CMK (cell line): Measurements from ENCODE around the gene PCYT1A.
"Not testable (repeated sequence)": the region's sequence is repeated elsewhere in the genome, so short reads cannot be mapped to it uniquely, and the experiment has no call there.

Source experiments
- DNase-seq: peaks from one replicate; pipeline ENCODE4 v3.0.0-alpha.2; 2010; ENCODE audit warnings: low read depth

The PCYT1A gene

DNA sequence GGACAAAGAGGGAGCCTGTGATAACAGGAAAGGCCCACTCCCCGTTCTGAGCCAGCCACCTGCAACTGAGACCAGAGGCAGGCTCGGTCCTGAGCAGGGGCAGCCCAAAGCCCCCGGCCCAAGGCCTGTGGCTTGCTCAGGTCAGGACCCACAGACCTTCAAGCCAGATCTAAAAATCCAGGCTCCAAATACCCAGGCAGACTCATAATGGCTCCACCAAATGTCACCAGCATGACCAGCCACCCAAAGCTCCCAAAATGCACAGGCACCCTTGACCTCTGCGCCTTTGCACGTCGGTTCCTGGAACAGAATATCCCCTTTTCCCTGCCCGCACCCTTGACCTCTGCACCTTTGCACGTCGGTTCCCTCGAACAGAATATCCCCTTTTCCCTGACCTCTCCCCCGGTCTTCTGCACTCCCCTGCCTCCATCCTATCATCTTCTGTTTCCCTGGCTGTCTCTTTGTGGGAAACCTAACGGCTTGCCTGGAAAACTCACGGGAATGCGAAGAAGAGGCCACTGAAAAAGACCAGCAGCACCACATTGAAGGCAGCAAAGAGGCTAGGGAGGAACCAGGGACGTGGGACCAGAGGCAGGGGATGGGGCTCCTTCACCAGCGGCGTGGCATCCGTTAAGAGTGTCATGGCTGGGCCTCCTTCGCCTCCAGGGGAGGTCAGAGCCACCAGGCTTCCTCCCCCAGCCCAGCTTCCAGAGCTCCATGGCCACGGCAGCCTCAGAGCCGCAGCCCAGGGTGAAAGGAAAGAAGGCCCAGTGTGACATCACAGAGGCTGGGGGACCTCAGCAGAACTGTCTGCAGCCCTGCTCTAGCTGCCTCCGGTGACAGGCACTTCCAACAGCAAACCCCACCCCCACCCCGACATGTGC is 76.6 kb downstream of the PCYT1A start, which contains the start of gene ZDHHC19:
ZDHHC19 (minus strand) TSS at position 728 of the 884 bp plus-strand sequence; CDS start at position 643, 85 bp downstream.
- no peak for DNase-seq

GRCh38 chr3:196209944-196210672 is 77.4 kb downstream of the PCYT1A start:
- DNase-seq: not testable (repeated sequence)

- DNase-seq: no peak
Observed at GRCh38 chr3:196208942-196209695, 78.4 kb downstream of the PCYT1A start.

DNA sequence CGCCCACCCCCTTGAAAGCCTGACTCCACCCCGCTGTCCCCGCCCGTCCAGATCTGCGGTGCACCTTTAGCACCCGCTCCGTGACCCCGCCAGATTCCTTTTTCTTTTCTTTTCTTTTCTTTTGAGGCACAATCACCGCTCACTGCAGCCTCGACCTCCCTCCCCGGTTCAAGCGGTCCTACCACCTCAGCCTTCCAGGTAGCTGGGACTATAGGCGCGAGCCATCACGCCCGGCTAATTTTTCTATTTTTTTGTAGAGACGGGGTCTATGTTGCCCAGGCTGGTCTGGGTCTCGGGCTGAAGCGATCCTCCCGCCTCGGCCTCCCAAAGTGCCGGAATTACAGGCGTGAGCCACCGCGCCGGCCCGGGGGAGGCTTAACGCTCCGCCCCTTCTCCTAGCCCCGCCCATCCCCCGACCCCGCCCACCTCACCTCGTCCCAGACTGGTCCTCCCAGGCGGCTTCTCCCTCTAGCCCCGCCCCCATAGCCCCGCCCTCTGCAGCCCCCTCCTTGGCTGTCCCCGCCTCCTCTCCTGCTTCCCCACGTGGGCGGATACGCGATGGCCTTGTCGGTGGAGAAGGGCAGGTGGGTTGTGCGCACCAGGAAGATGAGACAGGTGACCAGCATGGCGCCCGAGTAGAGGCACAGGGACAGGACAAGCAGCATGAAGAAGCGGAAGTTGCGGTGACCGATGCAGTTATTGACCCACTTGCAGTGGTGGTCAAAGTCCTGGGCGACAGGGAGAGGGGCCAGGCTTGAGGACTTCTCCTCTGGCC is 79.5 kb downstream of the PCYT1A start:
- DNase-seq: no peak

DNA sequence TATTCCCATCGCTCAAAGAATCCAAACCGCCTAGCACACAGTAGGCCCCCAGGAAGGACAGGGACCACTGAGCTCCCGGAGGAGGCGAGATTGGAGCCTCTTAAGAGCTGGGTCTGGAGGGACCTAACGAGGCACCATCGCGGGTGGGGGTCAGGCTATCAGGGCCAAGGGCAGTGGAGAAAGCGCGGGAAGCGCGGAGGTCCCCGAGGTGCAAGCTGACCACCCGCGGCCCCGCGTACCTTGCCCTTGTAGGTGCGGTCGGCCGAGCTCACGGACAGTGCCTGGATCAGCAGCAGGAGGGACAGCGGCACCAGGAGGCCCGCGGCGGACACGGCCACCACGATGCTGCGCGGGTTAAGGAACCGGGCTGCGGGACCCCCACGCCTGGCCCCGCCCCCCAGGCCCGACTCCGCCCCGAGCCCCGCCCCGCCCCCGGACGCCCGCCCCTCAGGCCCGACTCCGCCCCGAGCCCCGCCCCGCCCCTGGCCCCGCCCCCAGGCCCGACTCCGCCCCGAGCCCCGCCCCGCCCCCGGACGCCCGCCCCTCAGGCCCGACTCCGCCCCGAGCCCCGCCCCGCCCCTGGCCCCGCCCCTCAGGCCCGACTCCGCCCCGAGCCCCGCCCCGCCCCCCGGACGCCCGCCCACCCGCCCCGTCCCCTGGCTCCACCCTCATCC is 80.2 kb downstream of the PCYT1A start:
- no peak for DNase-seq

- not testable (repeated sequence) for DNase-seq
Observed at GRCh38 chr3:196205442-196206205, 81.9 kb downstream of the PCYT1A start.

- no peak for DNase-seq
Observed at GRCh38 chr3:196203846-196204245, 83.7 kb downstream of the PCYT1A start.

- peak; percentile 58 for DNase-seq
Observed at GRCh38 chr3:196202516-196202970, 85.0 kb downstream of the PCYT1A start.

- no peak for DNase-seq
Observed at GRCh38 chr3:196198771-196199753, 88.5 kb downstream of the PCYT1A start.

DNA sequence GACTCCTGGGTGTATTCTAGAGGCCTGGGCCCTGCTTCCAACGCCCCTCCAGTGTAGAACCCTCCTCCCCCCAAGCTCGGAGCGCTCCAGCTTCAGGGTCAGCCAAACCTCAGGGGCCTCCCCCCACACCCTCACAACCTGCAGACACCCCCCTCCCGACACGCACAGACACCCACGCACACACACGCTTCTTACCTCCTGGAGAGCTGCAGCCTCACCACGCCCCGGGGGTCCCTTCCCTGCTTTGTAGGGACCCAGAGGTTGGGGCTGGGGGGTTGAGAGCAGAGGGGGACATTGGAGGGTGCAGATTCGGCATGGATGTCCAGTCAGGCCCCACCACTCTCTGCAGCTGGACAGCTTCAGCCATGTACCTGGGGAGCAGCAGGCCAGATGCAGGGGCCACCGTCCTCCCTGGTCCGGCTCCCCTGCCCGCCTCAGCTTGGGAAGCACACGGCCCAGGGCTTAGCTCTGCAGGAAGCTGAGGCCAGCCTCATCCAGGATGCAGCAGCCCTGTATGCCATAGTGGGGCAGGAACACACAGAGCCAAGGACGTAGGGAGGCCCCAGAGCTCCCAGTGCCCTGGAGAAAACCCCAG is 89.3 kb downstream of the PCYT1A start:
- no peak for DNase-seq

- DNase-seq: no peak
Observed at GRCh38 chr3:196197524-196197923, 90.0 kb downstream of the PCYT1A start.

DNA sequence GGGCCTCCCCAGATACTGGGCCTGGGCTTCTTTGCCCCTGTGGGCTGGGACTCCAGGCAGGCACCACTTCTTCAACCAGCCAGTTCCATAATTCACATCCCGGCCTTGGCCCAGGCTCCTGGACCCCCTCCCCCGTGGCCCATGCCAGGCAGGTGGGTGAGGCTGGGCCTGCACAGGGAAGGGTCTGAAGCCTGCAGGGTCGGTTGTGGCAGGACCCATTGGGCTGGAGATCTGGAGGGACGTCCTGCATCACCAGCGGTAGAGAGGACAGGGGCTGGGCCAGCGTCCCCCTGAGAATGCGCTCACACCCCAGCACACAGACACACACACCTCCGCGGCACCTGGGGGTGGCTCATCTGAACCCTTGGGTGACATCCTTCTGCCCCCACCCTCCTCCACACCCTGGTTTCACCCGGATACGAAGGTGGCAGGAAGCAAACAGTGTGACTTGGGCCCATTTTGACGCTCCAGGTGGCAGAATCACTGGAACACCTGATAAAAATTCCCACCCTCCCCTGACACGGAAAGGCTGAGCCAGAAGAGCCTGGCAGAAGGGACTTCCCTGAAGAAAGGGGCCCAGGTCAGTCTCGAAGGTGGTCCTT is 91.8 kb downstream of the PCYT1A start:
- no peak for DNase-seq

GRCh38 chr3:196194542-196194915 is 93.0 kb downstream of the PCYT1A start:
- no peak for DNase-seq

DNA sequence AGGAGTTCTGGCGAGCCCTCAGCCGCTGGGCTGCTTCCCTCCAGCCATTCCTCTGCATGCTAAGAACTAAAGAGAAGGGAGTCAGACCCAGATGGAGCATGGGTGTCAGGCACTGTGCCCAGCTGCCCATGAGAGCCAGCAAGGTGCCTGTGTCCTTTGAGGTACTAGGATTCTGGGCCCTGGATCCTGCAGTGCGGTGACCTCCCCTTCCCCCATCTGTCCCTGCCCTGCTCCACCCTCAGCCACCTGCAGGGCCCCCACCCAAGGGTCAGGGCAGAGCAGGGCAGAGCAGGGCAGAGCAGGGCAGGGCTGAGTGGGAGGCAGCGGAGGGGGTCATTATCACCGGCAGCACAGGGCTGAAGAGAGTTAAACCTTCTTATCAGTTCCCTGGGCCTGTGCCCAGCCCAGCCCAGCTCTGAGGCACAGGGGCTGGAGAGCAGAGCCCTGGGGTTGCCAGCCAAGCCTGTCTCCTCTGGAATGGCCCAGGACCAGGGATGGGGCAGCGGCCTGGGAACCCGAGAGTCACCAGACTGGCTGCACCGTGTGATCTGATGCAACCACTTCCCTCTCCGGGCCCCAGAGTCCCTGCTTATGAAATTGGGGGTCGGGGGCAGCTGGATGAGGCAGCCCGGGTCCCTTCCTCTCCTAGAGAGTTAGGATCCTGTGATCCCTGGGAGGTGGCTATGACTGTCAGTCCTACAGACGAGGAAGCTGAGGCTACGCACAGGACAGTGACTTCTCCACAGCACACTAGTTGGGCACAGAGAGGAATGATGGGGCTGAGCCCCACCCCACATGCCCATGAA is 93.6 kb downstream of the PCYT1A start:
- DNase-seq: peak; percentile 75

GRCh38 chr3:196193133-196193735 is 94.3 kb downstream of the PCYT1A start:
- no peak for DNase-seq

DNA sequence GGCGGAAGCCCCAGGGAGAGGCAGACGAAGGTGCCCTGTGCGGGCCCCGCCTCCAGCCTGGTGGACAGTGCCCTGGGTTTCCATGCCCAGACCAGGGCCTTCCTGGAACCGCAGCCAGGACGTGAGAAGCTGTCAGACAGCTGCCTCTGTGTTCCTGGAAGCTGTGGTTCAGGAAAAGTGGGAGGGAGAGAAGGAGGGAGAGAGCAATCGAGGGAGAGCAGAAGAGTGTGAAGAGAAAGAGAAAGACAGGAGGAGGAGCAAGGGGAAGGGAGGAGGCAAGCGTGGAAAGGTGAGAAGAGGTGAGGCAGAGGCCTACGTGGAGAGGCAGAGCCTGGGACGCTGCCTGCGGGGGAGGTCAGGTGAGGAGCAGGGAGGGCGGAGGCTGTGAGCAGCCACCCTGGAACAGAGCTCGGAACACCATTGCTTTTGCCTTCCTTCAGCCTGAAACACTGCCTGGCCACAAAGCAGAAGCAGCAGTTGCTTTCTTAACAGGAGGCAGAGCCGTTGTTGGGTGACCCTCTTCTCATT is 94.9 kb downstream of the PCYT1A start:
- DNase-seq: no peak
